ENCODE data around the gene UBE3C.

Gene UBE3C

DNA sequence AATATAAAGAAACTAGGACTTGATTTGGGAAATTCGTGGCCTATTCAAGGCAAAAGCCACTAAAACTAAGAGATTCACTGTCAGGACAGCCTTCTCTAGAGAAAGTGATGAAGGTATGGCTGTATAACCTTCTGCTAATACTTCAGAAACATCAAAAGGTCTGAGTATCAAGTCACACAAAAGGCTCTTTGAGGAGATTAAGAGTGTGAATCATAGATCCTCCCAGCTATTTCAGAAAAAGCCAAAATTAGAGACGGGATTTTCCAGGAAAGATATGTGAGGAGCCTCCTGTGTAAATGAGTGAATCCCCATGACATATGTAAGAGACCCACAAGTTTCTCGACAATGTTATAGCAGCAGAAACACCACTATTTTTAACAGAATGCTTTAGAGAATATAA is 56.2 kb downstream of the UBE3C start:
- H3K4me3 Mint-ChIP-seq = no peak overlapping the region
- DNase-seq (ENCODE audit: low spot score in 2 of 2) = no peak
- H3K36me3 Mint-ChIP-seq (ENCODE audit: insufficient read depth) = peaks cover 48% of the 10 kb centered on the region
- no peaks in the 10 kb centered on the region for H3K9me3 Mint-ChIP-seq
- no peaks in the 10 kb centered on the region for H3K27me3 Mint-ChIP-seq
- H3K27ac Mint-ChIP-seq (ENCODE audit: low read depth) = peak overlapping the region; percentile 69
- peaks cover 8% of the 10 kb centered on the region for H3K4me1 Mint-ChIP-seq
- no peak for ATAC-seq (replicated peaks; ENCODE audit: extremely low read depth, poor library complexity, severe bottlenecking)

DNA sequence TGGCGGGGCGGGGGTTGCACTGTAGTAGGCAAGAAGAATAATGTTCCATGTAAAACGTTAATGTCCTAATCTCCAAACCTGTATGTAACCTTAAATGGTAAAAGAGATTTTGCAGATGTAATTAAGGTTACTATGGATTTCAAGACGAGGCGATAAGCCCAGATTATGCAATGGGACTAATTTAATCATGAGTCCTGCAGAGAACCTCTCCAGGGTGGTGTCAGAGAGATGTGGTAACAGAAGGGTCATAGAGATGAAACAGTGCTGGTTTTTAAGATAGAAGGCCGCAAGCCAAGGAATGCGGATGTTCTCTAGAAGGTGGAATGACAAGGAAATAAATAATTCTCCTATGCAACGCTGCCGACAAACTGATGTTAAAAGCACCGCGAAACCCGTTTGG is 57.1 kb downstream of the UBE3C start:
- Mint-ChIP-seq H3K36me3 (ENCODE audit: insufficient read depth) (peaks cover 41% of the 10 kb centered on the region), H3K4me1 (peaks cover 8% of the 10 kb centered on the region), H3K27ac (ENCODE audit: low read depth) (no peak overlapping the region), H3K27me3 (no peaks in the 10 kb centered on the region), H3K9me3 (no peaks in the 10 kb centered on the region), H3K4me3 (no peak overlapping the region)
- ATAC-seq (replicated peaks; ENCODE audit: extremely low read depth, poor library complexity, severe bottlenecking) = no peak
- no peak for DNase-seq (ENCODE audit: low spot score in 2 of 2)

GRCh38 chr7:157204134-157204533 is 65.4 kb downstream of the UBE3C start:
- H3K4me3 Mint-ChIP-seq = no peak overlapping the region
- no peak for DNase-seq (ENCODE audit: low spot score in 2 of 2)
- ATAC-seq (replicated peaks; ENCODE audit: extremely low read depth, poor library complexity, severe bottlenecking) = no peak
- H3K27ac Mint-ChIP-seq (ENCODE audit: low read depth) = no peak overlapping the region
- H3K4me1 Mint-ChIP-seq = no peaks in the 10 kb centered on the region
- H3K36me3 Mint-ChIP-seq (ENCODE audit: insufficient read depth) = peaks cover 27% of the 10 kb centered on the region
- no peaks in the 10 kb centered on the region for H3K27me3 Mint-ChIP-seq
- H3K9me3 Mint-ChIP-seq = no peaks in the 10 kb centered on the region

GRCh38 chr7:157205438-157205837 is 66.7 kb downstream of the UBE3C start:
- ATAC-seq (replicated peaks; ENCODE audit: extremely low read depth, poor library complexity, severe bottlenecking) (no peak), DNase-seq (ENCODE audit: low spot score in 2 of 2) (no peak)
- no peak overlapping the region for H3K4me3 Mint-ChIP-seq
- H3K9me3 Mint-ChIP-seq = no peaks in the 10 kb centered on the region
- peaks cover 32% of the 10 kb centered on the region for H3K36me3 Mint-ChIP-seq (ENCODE audit: insufficient read depth)
- H3K27ac Mint-ChIP-seq (ENCODE audit: low read depth) = no peak overlapping the region
- no peaks in the 10 kb centered on the region for H3K4me1 Mint-ChIP-seq
- no peaks in the 10 kb centered on the region for H3K27me3 Mint-ChIP-seq

DNA sequence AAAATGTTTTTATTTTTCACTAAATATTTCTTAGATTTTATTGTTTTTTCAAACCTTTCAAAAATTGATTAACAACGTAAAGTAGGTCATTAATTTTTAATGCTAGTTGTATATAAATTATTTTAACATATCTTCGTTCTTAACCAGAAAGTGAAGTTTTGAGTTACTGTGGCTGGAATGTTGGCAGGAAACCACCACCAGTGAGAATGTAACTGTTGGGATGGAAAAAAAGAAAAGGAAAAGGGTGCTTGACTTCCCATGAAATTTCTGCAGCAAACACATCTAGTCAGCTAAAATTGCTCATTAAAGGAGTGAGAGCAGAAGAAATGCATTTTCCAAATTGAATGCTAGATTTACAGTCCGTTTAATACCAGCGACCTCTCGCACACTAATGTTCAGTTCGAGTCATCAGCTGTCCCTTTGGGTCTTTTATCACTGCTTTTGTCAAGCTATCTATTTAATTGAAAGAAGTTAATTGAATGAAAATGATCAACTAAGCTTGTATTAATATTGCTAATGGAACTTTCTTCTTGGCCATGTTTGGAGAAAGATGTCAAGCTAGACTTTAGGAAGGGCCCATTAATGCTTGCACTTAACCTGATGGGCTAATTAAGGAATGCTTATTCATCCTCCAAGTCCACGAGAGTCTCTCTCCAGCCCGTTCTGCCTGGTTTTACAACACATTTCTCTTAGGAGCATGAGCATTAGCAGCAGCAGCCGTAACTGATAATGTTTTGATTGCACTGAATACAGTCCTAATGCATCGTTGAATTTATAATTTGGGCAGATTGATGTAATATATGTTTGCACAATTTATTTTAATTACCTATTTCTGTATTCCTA is 70.1 kb downstream of the UBE3C start:
- H3K4me1 Mint-ChIP-seq = no peaks in the 10 kb centered on the region
- no peak overlapping the region for H3K27ac Mint-ChIP-seq (ENCODE audit: low read depth)
- peaks cover 32% of the 10 kb centered on the region for H3K36me3 Mint-ChIP-seq (ENCODE audit: insufficient read depth)

GRCh38 chr7:157210682-157211081 is 72.0 kb downstream of the UBE3C start:
- no peak for DNase-seq (ENCODE audit: low spot score in 2 of 2)
- Mint-ChIP-seq H3K9me3 (no peaks in the 10 kb centered on the region), H3K4me1 (no peaks in the 10 kb centered on the region), H3K27ac (ENCODE audit: low read depth) (no peak overlapping the region), H3K36me3 (ENCODE audit: insufficient read depth) (peaks cover 35% of the 10 kb centered on the region), H3K27me3 (no peaks in the 10 kb centered on the region), H3K4me3 (no peak overlapping the region)
- no peak for ATAC-seq (replicated peaks; ENCODE audit: extremely low read depth, poor library complexity, severe bottlenecking)

More for the DNA sequence above, 70.1 kb downstream of the UBE3C start:
- ATAC-seq (replicated peaks; ENCODE audit: extremely low read depth, poor library complexity, severe bottlenecking) (no peak), DNase-seq (ENCODE audit: low spot score in 2 of 2) (no peak)
- Mint-ChIP-seq H3K9me3 (no peaks in the 10 kb centered on the region), H3K27me3 (no peaks in the 10 kb centered on the region), H3K4me3 (no peak overlapping the region)

GRCh38 chr7:157211690-157212089 is 73.0 kb downstream of the UBE3C start:
- Mint-ChIP-seq H3K36me3 (ENCODE audit: insufficient read depth) (peaks cover 35% of the 10 kb centered on the region), H3K4me3 (no peak overlapping the region), H3K27me3 (no peaks in the 10 kb centered on the region), H3K4me1 (no peaks in the 10 kb centered on the region), H3K9me3 (no peaks in the 10 kb centered on the region), H3K27ac (ENCODE audit: low read depth) (no peak overlapping the region)
- DNase-seq (ENCODE audit: low spot score in 2 of 2) (no peak), ATAC-seq (replicated peaks; ENCODE audit: extremely low read depth, poor library complexity, severe bottlenecking) (no peak)

DNA sequence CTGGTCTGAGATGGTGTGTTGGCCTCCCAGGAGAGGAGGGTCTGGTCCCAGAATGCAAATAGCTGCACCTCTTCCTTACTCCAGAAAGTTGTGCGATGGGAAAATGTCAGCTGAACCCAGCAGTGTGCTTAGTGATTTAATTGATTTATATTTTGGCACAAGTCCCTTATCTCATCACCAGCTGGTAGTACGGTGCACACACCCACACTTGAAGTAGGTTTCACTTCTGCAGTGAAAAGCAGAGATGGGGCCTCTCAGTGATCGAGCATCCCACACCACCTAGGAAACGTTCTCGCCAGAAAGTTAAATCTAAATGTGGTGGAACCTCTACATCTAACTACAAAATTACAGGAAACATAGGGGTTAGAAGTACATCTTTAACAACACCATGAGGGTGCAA is 80.4 kb downstream of the UBE3C start:
- ATAC-seq (replicated peaks; ENCODE audit: extremely low read depth, poor library complexity, severe bottlenecking) (no peak), DNase-seq (ENCODE audit: low spot score in 2 of 2) (no peak)
- Mint-ChIP-seq H3K4me1 (no peaks in the 10 kb centered on the region), H3K27ac (ENCODE audit: low read depth) (no peak overlapping the region), H3K36me3 (ENCODE audit: insufficient read depth) (peaks cover 37% of the 10 kb centered on the region), H3K27me3 (no peaks in the 10 kb centered on the region), H3K4me3 (no peak overlapping the region), H3K9me3 (no peaks in the 10 kb centered on the region)

DNA sequence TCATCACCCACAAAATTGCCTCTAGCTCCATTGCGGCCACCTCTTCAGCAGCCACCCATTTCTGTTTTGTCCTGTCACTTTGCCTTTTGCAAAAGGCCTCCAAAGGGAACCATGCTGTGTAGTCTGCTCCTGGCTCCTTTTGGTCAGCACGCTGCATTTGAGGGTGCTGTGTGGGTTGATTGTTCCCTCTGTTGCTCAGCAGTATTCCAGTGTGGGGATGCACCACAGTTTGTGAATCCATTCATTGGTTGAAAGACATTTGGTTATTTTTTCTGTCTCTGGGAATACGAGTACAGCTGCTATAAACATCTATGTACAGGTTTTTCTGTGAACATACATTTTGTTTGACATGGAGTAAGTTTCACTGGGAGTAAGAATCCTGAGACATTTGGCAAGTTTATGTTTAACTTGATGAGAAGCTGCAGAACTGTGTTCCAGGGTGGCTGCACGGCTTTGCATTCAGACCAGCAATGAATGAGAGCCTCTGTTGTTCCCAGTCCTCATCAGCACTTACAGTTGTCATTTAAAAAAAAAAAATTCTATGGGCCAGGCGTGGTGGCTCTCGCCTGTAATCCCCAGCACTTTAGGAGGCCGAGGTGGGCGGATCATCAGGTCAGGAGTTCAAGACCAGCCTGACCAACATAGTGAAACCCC is 82.3 kb downstream of the UBE3C start:
- peaks cover 41% of the 10 kb centered on the region for H3K36me3 Mint-ChIP-seq (ENCODE audit: insufficient read depth)
- DNase-seq (ENCODE audit: low spot score in 2 of 2) = no peak
- no peak overlapping the region for H3K27ac Mint-ChIP-seq (ENCODE audit: low read depth)
- H3K27me3 Mint-ChIP-seq = no peaks in the 10 kb centered on the region
- ATAC-seq (replicated peaks; ENCODE audit: extremely low read depth, poor library complexity, severe bottlenecking) = no peak
- no peaks in the 10 kb centered on the region for H3K9me3 Mint-ChIP-seq
- H3K4me3 Mint-ChIP-seq = no peak overlapping the region
- no peaks in the 10 kb centered on the region for H3K4me1 Mint-ChIP-seq

- Mint-ChIP-seq H3K27ac (ENCODE audit: low read depth) (peak overlapping the region; percentile 77), H3K27me3 (no peaks in the 10 kb centered on the region), H3K4me1 (peaks cover 4% of the 10 kb centered on the region), H3K36me3 (ENCODE audit: insufficient read depth) (peaks cover 42% of the 10 kb centered on the region), H3K4me3 (no peak overlapping the region), H3K9me3 (no peaks in the 10 kb centered on the region)
- ATAC-seq (replicated peaks; ENCODE audit: extremely low read depth, poor library complexity, severe bottlenecking) = no peak
- DNase-seq (ENCODE audit: low spot score in 2 of 2) = no peak
These were observed 84.0 kb downstream of the UBE3C start for GRCh38 chr7:157222687-157223086.

DNA sequence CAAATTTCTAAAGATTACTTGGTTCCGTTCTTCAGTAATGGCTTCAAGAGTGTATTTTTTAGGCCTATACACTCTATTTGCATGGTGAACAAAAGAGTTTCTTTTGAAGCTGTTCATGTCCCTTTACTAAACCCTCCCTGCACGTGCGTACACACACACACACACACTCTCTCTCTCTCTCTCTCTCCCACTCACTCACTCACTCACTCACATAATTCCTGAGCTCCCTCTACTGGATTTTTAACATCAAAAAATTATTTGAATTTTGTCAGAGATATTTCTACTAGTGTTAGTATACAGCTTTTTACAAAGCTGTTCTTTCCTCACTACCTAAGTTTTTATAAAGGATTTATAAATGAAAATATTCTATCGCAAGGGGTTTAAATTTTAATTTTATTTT is 85.9 kb downstream of the UBE3C start:
- H3K27me3 Mint-ChIP-seq = no peaks in the 10 kb centered on the region
- DNase-seq (ENCODE audit: low spot score in 2 of 2) (no peak), ATAC-seq (replicated peaks; ENCODE audit: extremely low read depth, poor library complexity, severe bottlenecking) (no peak)
- H3K4me3 Mint-ChIP-seq = no peak overlapping the region
- no peaks in the 10 kb centered on the region for H3K9me3 Mint-ChIP-seq
- peaks cover 4% of the 10 kb centered on the region for H3K4me1 Mint-ChIP-seq
- peak overlapping the region; percentile 31 for H3K27ac Mint-ChIP-seq (ENCODE audit: low read depth)
- peaks cover 46% of the 10 kb centered on the region for H3K36me3 Mint-ChIP-seq (ENCODE audit: insufficient read depth)

- Mint-ChIP-seq H3K4me1 (peaks cover 11% of the 10 kb centered on the region), H3K4me3 (no peak overlapping the region), H3K27ac (ENCODE audit: low read depth) (no peak overlapping the region), H3K27me3 (no peaks in the 10 kb centered on the region), H3K9me3 (no peaks in the 10 kb centered on the region), H3K36me3 (ENCODE audit: insufficient read depth) (peaks cover 39% of the 10 kb centered on the region)
- DNase-seq (ENCODE audit: low spot score in 2 of 2) (no peak), ATAC-seq (replicated peaks; ENCODE audit: extremely low read depth, poor library complexity, severe bottlenecking) (no peak)
These were observed 90.2 kb downstream of the UBE3C start for GRCh38 chr7:157228864-157229422.

- H3K36me3 Mint-ChIP-seq (ENCODE audit: insufficient read depth) = peaks cover 24% of the 10 kb centered on the region
- DNase-seq (ENCODE audit: low spot score in 2 of 2) = no peak
- ATAC-seq (replicated peaks; ENCODE audit: extremely low read depth, poor library complexity, severe bottlenecking) = no peak
- no peak overlapping the region for H3K27ac Mint-ChIP-seq (ENCODE audit: low read depth)
- no peaks in the 10 kb centered on the region for H3K9me3 Mint-ChIP-seq
- H3K4me3 Mint-ChIP-seq = no peak overlapping the region
- no peaks in the 10 kb centered on the region for H3K27me3 Mint-ChIP-seq
- peaks cover 6% of the 10 kb centered on the region for H3K4me1 Mint-ChIP-seq
These were observed 95.0 kb downstream of the UBE3C start for GRCh38 chr7:157233677-157234076.

Data from central memory CD8-positive, alpha-beta T cell (primary cell).